Heart right ventricle (tissue), 16 donors: Measurements from ENCODE around the gene JMJD6. TPM values are rescaled to one million over a fixed set of nuclear protein-coding genes. Genes with fewer than 3 reads are reported as not detected.

Experiments
- ATAC-seq, 8 donors: fragments of 200-7000 bp; cut with Tn5 transposase; one replicate each; pipeline ENCODE4 v1.9.1; 2020; ENCODE audit warnings: mild to moderate bottlenecking in 8 of 8, moderate library complexity in 8 of 8, moderate number of reproducible peaks in 1 of 8
- DNase-seq, 2 donors: peaks; one replicate each; pipeline ENCODE4 v3.0.0-alpha.2; 2020
- H3K27ac ChIP-seq, 10 donors: fragments of 200-600 bp; sonication (generic) in 2 of 10; one replicate each; pipeline versions ENCODE4 v1.5.0 to v1.8.0; 2020 to 2022; ENCODE audit warnings: mild to moderate bottlenecking in 3 of 10
- H3K27me3 ChIP-seq, 7 donors: fragments of 200-600 bp; one replicate each; pipeline ENCODE4 v1.8.0; 2021 to 2022; ENCODE audit warnings: mild to moderate bottlenecking in 2 of 7
- H3K36me3 ChIP-seq, 9 donors: fragments of 200-600 bp; sonication (generic) in 1 of 9; one replicate each; pipeline versions ENCODE4 v1.5.0 to v1.8.0; 2020 to 2022; ENCODE audit warnings: mild to moderate bottlenecking in 2 of 9
- H3K4me1 ChIP-seq, 9 donors: fragments of 200-600 bp; sonication (generic) in 1 of 9; one replicate each; pipeline versions ENCODE4 v1.5.0 to v1.8.0; 2020 to 2022; ENCODE audit warnings: mild to moderate bottlenecking in 4 of 9
- H3K4me3 ChIP-seq, 10 donors: fragments of 200-600 bp; sonication (generic) in 2 of 10; one replicate each; pipeline versions ENCODE4 v1.5.0 to v1.8.0; 2020 to 2022; ENCODE audit warnings: mild to moderate bottlenecking in 7 of 10, moderate library complexity in 2 of 10
- H3K9me3 ChIP-seq, 11 donors: fragments of 200-600 bp in 10 of 11; sonication (generic) in 2 of 11; one replicate each; pipeline versions ENCODE4 v1.5.0 to v1.8.0; 2013 to 2022; ENCODE audit warnings: mild to moderate bottlenecking in 2 of 11, control low read depth in 1 of 11, moderate library complexity in 1 of 11
- CTCF ChIP-seq, 9 donors: fragments of 200-600 bp; sonication (generic) in 2 of 9; IDR thresholded peaks; one replicate each; pipeline versions ENCODE4 v1.5.0 to v1.8.0; 2021 to 2022; ENCODE audit warnings: antibody characterized with exemption in 9 of 9, mild to moderate bottlenecking in 5 of 9, moderate library complexity in 1 of 9
- WGBS, 2 donors: extraction: QIAGEN DNeasy Blood & Tissue Kit; methylation state at CpG; one replicate each; pipeline ENCODE4 v1.1.7; 2013; ENCODE audit warnings: inconsistent platforms in 1 of 2; 5-methylcytosine and 5-hydroxymethylcytosine counted together
- intact Hi-C, 10 donors: fragments of 100-400 bp; cut with DNase I; formaldehyde crosslinking; loops; one replicate each; pipeline versions ENCODE4 v1.11.1 to v1.14.2; 2022
- polyA plus RNA-seq, 2 donors: library from polyadenylated mRNA; stranded (reverse); fragments of 200-250 nt; gene quantifications; one replicate each; pipeline ENCODE4 v1.2.3, GENCODE V29; 2013
- total RNA-seq, 10 donors: library from RNA; stranded (reverse); fragmentation: NEBNext Ultra II Directional in 3 of 10; extraction: Animal tissue kit (Norgen Biotek cat#: 25700) in 3 of 10; gene quantifications; one replicate each; pipeline versions ENCODE4 v1.2.1 to v1.2.4, GENCODE V29; 2021 to 2023
- donor health status: Arrhythmogenic right ventricular cardiomyopathy.
- donor health status: ischemic (EF 13 %, LVEDD 7.1; RV severe dilation, severe dysfunction).
- donor health status: healthy with polysubstance abuse.
- donor health status: DM: no; HTN: yes; CAD: no.
- donor health status: DM: no; HTN: no; CAD: no.
- donor health status: ischemic (EF 25% LVEDD 6.9; RV normal size, moderate dysfunction).
- donor health status: ischemic (EF 25% LVEDD 5.7; RV mildly dilated, moderate dysfunction).
- donor health status: healthy.
- donor health status: DM: yes; HTN: yes; CAD: no.
- donor health status: Ischemic cardiomyopathy.
- donor health status: ischemic (EF 35%, LVEDD 5.7; RV mildly dilated, moderate dysfunction).
- donor health status: nonischemic (EF 11% LVEDD 7.7; RV severe dilation, severe dysfunction).
- donor health status: DM: yes; HTN: yes; CAD: no.
- donor health status: PGD.
- donor health status: ischemic (EF 29% LVEDD 5.4; RV normal size, mild dysfunction).
- donor health status: nonischemic (EF 23%, LVEDD 6.1; RV moderate dilation, normal function).

The JMJD6 gene
- total and polyA plus RNA-seq, 12 donors: 34.6 to 79.3 (median 43.2) TPM

- 28 to 30% methylated on average over 14 of the region's 14 CpGs for WGBS, 2 donors
- DNase-seq (no peak), ATAC-seq (peak in 7 of 8 donors; percentile 4 to 28 (median 21))
- Histone ChIP-seq H3K4me3 (peak overlapping the region in 9 of 10 donors; percentile 59 to 85 (median 79)), H3K27me3 (no peaks in the 10 kb centered on the region), H3K27ac (peak overlapping the region; percentile 89 to 98 (median 94)), H3K4me1 (peaks cover 9 to 84% (median 58%) of the 10 kb centered on the region in 9 donors), H3K36me3 (peaks cover 0 to 30% (median 0%) of the 10 kb centered on the region in 9 donors), H3K9me3 (no peaks in the 10 kb centered on the region)
- peak in 8 of 9 donors; percentile 6 to 61 (median 50) for TF ChIP-seq CTCF (IDR thresholded peaks at IDR 0.05)
- intact Hi-C loops: loop anchor here in 3 of 10 donors (2.0 to 5.0 kb wide), 2 partner anchors 19 to 36 kb away; no protein-coding TSS in a partner anchor
Measured at GRCh38 chr17:76707985-76708807, 18.2 kb downstream of the JMJD6 start.

- ATAC-seq (no peak), DNase-seq (no peak)
- no peaks in the 10 kb centered on the region for H3K9me3 ChIP-seq
- H3K4me3 ChIP-seq: peak overlapping the region in 1 of 10 donors; percentile 1
- intact Hi-C loops: loop anchor here in 2 of 10 donors (5.0 kb wide), 1 partner anchor 35 kb away; no protein-coding TSS in a partner anchor
- H3K27me3 ChIP-seq: no peaks in the 10 kb centered on the region
- no peak for TF ChIP-seq CTCF (IDR thresholded peaks at IDR 0.05)
- 84 to 87% methylated on average over 3 of the region's 3 CpGs for WGBS, 2 donors
- peaks cover 16 to 85% (median 60%) of the 10 kb centered on the region in 9 donors for H3K4me1 ChIP-seq
- H3K27ac ChIP-seq: peak overlapping the region in 5 of 10 donors; percentile 91 to 98 (median 98)
- peaks cover 0 to 22% (median 0%) of the 10 kb centered on the region in 9 donors for H3K36me3 ChIP-seq
Measured at GRCh38 chr17:76706817-76707216, 19.6 kb downstream of the JMJD6 start.

- no peak for ATAC-seq
- H3K4me3 ChIP-seq: no peak overlapping the region
- intact Hi-C loops: loop anchor here in 2 of 10 donors (5.0 kb wide), 1 partner anchor 33 kb away; no protein-coding TSS in a partner anchor
- peak in 1 of 9 donors; percentile 4 for TF ChIP-seq CTCF (IDR thresholded peaks at IDR 0.05)
- H3K27me3 ChIP-seq: no peaks in the 10 kb centered on the region
- no peak for DNase-seq
- H3K36me3 ChIP-seq: peaks cover 0 to 22% (median 0%) of the 10 kb centered on the region in 9 donors
- peak overlapping the region in 9 of 10 donors; percentile 10 to 74 (median 57) for H3K27ac ChIP-seq
- H3K9me3 ChIP-seq: no peaks in the 10 kb centered on the region
- 19 to 40% methylated on average over 4 of the region's 4 CpGs for WGBS, 2 donors
- peaks cover 20 to 92% (median 68%) of the 10 kb centered on the region in 9 donors for H3K4me1 ChIP-seq
Measured at GRCh38 chr17:76704805-76705204, 21.6 kb downstream of the JMJD6 start.

GRCh38 chr17:76702941-76703637 lies 23.3 kb downstream of the JMJD6 start:
- ATAC-seq (no peak), DNase-seq (no peak)
- WGBS, 2 donors: 84 to 90% methylated on average over 10 of the region's 10 CpGs
- Histone ChIP-seq H3K27me3 (no peaks in the 10 kb centered on the region), H3K27ac (peak overlapping the region in 8 of 10 donors; percentile 38 to 99 (median 96)), H3K4me3 (no peak overlapping the region), H3K9me3 (no peaks in the 10 kb centered on the region), H3K36me3 (peaks cover 0 to 22% (median 0%) of the 10 kb centered on the region in 9 donors), H3K4me1 (peaks cover 33 to 92% (median 71%) of the 10 kb centered on the region in 9 donors)
- intact Hi-C loops: no loop called here
- TF ChIP-seq CTCF (IDR thresholded peaks at IDR 0.05): no peak
